Keratinocyte (primary cell): ENCODE measurements around the gene SLC35E3. TPM values are rescaled to one million over a fixed set of nuclear protein-coding genes. Genes with fewer than 3 reads are reported as not detected.

Source experiments
- DNase-seq: peaks from one replicate; pipeline ENCODE4 v3.0.0-alpha.2; 2011; ENCODE audit warnings: low read depth, missing footprints, low spot score
- FAIRE-seq: peaks from 2 replicates; lab custom pipeline; 2011; peaks lifted over from hg19 to GRCh38; lab: Jason Lieb, UNC
- H2AFZ ChIP-seq: 2 replicates; pipeline ENCODE4 v1.6.0; 2012; ENCODE audit warnings: low read length, control low read depth, inconsistent platforms; ENCODE audit not compliant: control insufficient read depth
- H3K27ac ChIP-seq: 2 replicates; pipeline ENCODE4 v1.5.1; 2011; ENCODE audit warnings: low read length; ENCODE audit not compliant: control insufficient read depth, insufficient read depth
- H3K27me3 ChIP-seq: 3 replicates; pipeline ENCODE4 v1.6.0; 2011; ENCODE audit warnings: low read length; ENCODE audit not compliant: control insufficient read depth, insufficient read depth; ENCODE audit errors: extremely low read depth
- H3K36me3 ChIP-seq, 2 experiments: 2 replicates in 1 of 2; 3 replicates in 1 of 2; pipeline ENCODE4 v1.5.1; 2011; ENCODE audit warnings: low read length in 2 of 2, mild to moderate bottlenecking in 1 of 2; ENCODE audit not compliant: control insufficient read depth in 2 of 2, insufficient read depth in 2 of 2; ENCODE audit errors: extremely low read depth in 1 of 2
- H3K4me1 ChIP-seq: 3 replicates; pipeline ENCODE4 v1.5.1; 2011; ENCODE audit warnings: low read length; ENCODE audit not compliant: control insufficient read depth, insufficient read depth; ENCODE audit errors: extremely low read depth
- H3K4me2 ChIP-seq: 3 replicates; pipeline ENCODE4 v1.6.0; 2011; ENCODE audit warnings: low read depth, low read length; ENCODE audit not compliant: control insufficient read depth, insufficient read depth; ENCODE audit errors: extremely low read depth
- H3K4me3 ChIP-seq, 3 experiments: fragments of 200-600 bp in 1 of 3; sonication (generic) in 1 of 3; 2 replicates in 2 of 3; 3 replicates in 1 of 3; pipeline ENCODE4 v1.5.1; 2011 to 2016; ENCODE audit warnings: low read length in 3 of 3, mild to moderate bottlenecking in 3 of 3, control low read depth in 2 of 3, inconsistent platforms in 1 of 3, low read depth in 1 of 3, mixed read lengths in 1 of 3, mixed run types in 1 of 3, moderate library complexity in 1 of 3; ENCODE audit not compliant: control insufficient read depth in 2 of 3, insufficient read depth in 2 of 3; ENCODE audit errors: extremely low read depth in 1 of 3
- H3K79me2 ChIP-seq: 2 replicates; pipeline ENCODE4 v1.6.0; 2012; ENCODE audit warnings: low read length; ENCODE audit not compliant: control insufficient read depth, insufficient read depth
- H3K9ac ChIP-seq: 3 replicates; pipeline ENCODE4 v1.6.0; 2011; ENCODE audit warnings: low read length; ENCODE audit not compliant: control insufficient read depth, insufficient read depth; ENCODE audit errors: extremely low read depth
- H3K9me1 ChIP-seq: 3 replicates; pipeline ENCODE4 v1.6.0; 2011; ENCODE audit warnings: low read length; ENCODE audit not compliant: control insufficient read depth, insufficient read depth; ENCODE audit errors: extremely low read depth
- H3K9me3 ChIP-seq: 2 replicates; pipeline ENCODE4 v1.5.1; 2012; ENCODE audit warnings: low read depth, low read length; ENCODE audit not compliant: control insufficient read depth
- H4K20me1 ChIP-seq: 3 replicates; pipeline ENCODE4 v1.6.0; 2011; ENCODE audit warnings: low read length; ENCODE audit not compliant: control insufficient read depth, insufficient read depth; ENCODE audit errors: extremely low read depth
- EZH2 ChIP-seq: IDR thresholded peaks from one replicate; pipeline ENCODE4 v1.6.1; 2012; ENCODE audit warnings: inconsistent platforms, mild to moderate bottlenecking, low read length, moderate library complexity
- dilution Hi-C: fragments of 300-500 bp; cut with MboI; formaldehyde crosslinking; loops from one replicate; pipeline ENCODE4 v1.7.0; 2020; ENCODE audit warnings: low sequenced_read_pairs; ENCODE audit not compliant: extremely low pct_ligation_motif_present
- polyA plus RNA-seq, 5 experiments: library from polyadenylated mRNA; depleted of rRNA in 3 of 5; stranded (reverse) in 3 of 5; stranded (forward) in 1 of 5; unstranded in 1 of 5; fragments of >200 nt; gene quantifications; 1 replicate in 1 of 5; 2 replicates in 3 of 5; 3 replicates in 1 of 5; pipeline versions ENCODE4 v1.2.1 to v1.2.3, GENCODE V29; 2011 to 2012; ENCODE audit warnings: missing spikeins in 2 of 5, low read depth in 1 of 5, low replicate concordance in 1 of 5
- TF ChIP-seq, protein P1 (sequence below), 3 experiments: IDR thresholded peaks in 1 of 3; conservative IDR thresholded peaks in 1 of 3; optimal IDR thresholded peaks in 1 of 3; 2 replicates in 2 of 3; 3 replicates in 1 of 3; pipeline versions ENCODE3 to v1.5.1; 2011; ENCODE audit warnings: low read length in 3 of 3, mild to moderate bottlenecking in 3 of 3, moderate library complexity in 2 of 3, control low read depth in 1 of 3, inconsistent platforms in 1 of 3; ENCODE audit not compliant: insufficient read depth in 2 of 3; ENCODE audit errors: extremely low read depth in 1 of 3

Gene SLC35E3
- polyA plus RNA-seq, 1 donor (not counting 4 experiments of a cell fraction or from before 2014, with no cell fraction given), result 9.9 TPM

GRCh38 chr12:68773582-68773981, 27.6 kb downstream of the SLC35E3 start:
- no peak overlapping the region for H2AFZ ChIP-seq
- dilution Hi-C loops, result no loop called here
- H3K4me2 ChIP-seq, result no peak overlapping the region
- H3K9me3 ChIP-seq, result no peaks in the 10 kb centered on the region
- H3K9ac ChIP-seq, result no peak overlapping the region
- FAIRE-seq (no peak), DNase-seq (no peak)
- no peaks in the 10 kb centered on the region for H3K27me3 ChIP-seq
- no peaks in the 10 kb centered on the region for H4K20me1 ChIP-seq
- H3K79me2 ChIP-seq, result no peaks in the 10 kb centered on the region
- H3K4me1 ChIP-seq, result no peaks in the 10 kb centered on the region
- no peak overlapping the region for H3K27ac ChIP-seq
- H3K36me3 ChIP-seq, result no peaks in the 10 kb centered on the region
- H3K9me1 ChIP-seq, result no peaks in the 10 kb centered on the region
- no peak overlapping the region for H3K4me3 ChIP-seq
- TF ChIP-seq, protein P1, sequence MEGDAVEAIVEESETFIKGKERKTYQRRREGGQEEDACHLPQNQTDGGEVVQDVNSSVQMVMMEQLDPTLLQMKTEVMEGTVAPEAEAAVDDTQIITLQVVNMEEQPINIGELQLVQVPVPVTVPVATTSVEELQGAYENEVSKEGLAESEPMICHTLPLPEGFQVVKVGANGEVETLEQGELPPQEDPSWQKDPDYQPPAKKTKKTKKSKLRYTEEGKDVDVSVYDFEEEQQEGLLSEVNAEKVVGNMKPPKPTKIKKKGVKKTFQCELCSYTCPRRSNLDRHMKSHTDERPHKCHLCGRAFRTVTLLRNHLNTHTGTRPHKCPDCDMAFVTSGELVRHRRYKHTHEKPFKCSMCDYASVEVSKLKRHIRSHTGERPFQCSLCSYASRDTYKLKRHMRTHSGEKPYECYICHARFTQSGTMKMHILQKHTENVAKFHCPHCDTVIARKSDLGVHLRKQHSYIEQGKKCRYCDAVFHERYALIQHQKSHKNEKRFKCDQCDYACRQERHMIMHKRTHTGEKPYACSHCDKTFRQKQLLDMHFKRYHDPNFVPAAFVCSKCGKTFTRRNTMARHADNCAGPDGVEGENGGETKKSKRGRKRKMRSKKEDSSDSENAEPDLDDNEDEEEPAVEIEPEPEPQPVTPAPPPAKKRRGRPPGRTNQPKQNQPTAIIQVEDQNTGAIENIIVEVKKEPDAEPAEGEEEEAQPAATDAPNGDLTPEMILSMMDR (optimal IDR thresholded peaks at IDR 0.05 in 1 of 3, IDR thresholded peaks at IDR 0.05 in 1 of 3, conservative IDR thresholded peaks at IDR 0.05 in 1 of 3; ENCODE audit: extremely low read depth in 1 of 3, insufficient read depth in 2 of 3, low read length in 3 of 3), result no peak
- TF ChIP-seq EZH2, result no peak

DNA sequence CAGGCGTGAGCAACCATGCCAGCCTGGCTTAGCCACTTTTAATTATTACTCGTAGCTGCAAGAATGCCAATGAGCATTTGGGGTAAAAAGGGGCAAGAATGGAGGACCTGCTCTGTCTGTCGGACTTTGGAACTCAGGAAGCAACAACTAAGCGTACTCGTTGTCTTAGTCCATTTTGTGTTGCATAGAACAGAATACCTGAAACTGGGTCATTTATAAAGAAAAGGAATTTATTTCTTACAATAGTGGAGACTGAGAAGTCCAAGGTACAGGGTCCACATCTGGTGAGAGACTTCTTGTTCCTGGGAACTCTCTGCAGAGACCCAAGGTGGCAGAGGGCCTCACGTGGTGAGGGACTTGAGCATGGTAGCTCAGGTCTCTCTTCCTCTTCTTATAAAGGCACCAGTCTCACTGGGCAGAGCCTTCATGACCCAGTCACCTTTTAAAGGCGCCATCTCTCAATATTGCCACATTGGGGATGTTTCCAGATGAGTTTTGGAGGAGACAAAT, 29.2 kb downstream of the SLC35E3 start:
- DNase-seq (no peak), FAIRE-seq (no peak)
- Histone ChIP-seq H3K9me3 (no peaks in the 10 kb centered on the region), H3K4me3 (no peak overlapping the region), H3K27me3 (no peaks in the 10 kb centered on the region), H3K4me1 (no peaks in the 10 kb centered on the region), H3K9ac (no peak overlapping the region), H3K79me2 (no peaks in the 10 kb centered on the region), H2AFZ (no peak overlapping the region), H3K36me3 (no peaks in the 10 kb centered on the region), H3K27ac (no peak overlapping the region), H3K9me1 (no peaks in the 10 kb centered on the region), H4K20me1 (no peaks in the 10 kb centered on the region), H3K4me2 (no peak overlapping the region)
- dilution Hi-C loops, result no loop called here
- no peak for TF ChIP-seq EZH2
- TF ChIP-seq, protein P1 (optimal IDR thresholded peaks at IDR 0.05 in 1 of 3, IDR thresholded peaks at IDR 0.05 in 1 of 3, conservative IDR thresholded peaks at IDR 0.05 in 1 of 3; ENCODE audit: extremely low read depth in 1 of 3, insufficient read depth in 2 of 3, low read length in 3 of 3), result no peak
